Regular cardiac myocyte (primary cell): ENCODE results near the gene CEP57L1. TPM values are rescaled to one million over a fixed set of nuclear protein-coding genes. Genes with fewer than 3 reads are reported as not detected.

Experiments
- total RNA-seq: library from RNA; depleted of rRNA; stranded (reverse); fragments of >200 nt; gene quantifications from 2 replicates; pipeline ENCODE4 v1.2.3, GENCODE V29; 2014

The CEP57L1 gene
- total RNA-seq, result 24.0 and 29.1 TPM in 2 replicates

GRCh38 chr6:109095036-109095834 is at the start of gene CEP57L1:
CEP57L1 (plus strand) TSS chr6:109095507; CDS start chr6:109145222, 49,715 bp downstream.

DNA sequence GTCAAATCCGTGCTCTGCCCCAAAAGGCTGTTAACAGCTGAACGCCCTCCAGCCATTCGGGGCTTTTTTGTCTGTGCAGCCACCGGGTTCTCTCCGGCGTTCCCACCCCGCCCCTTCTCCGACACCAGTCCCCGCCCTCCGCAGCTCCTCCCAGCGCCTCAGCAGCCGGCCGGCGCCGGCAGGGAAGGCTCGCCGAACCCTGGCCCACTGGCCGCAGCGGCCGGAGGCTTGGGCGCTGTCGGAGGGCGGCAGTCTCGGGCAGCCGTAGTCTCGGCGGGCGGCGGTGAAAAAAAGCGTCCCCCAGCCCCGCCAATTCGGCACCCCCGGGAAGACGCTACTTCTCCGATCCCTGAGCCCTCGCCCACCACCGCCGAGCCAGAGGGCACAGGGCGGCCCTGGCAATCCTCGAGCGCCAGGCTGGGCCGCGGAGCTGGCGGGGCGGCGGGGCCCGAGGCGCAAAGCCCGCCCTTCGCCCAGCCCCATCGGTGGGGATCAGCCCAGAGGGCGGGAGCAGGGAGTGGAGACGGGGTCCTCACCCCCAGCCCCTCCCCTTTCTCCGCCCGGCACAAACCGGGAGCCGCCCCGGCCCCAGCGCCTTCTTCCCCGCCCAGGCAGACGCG is 781 bp upstream of the CEP57L1 start, which contains the start of gene SESN1:
Gene SESN1 (minus strand): TSS at position 431 of the 620 bp plus-strand sequence. CDS start 773 bp downstream, outside the sequence.

Other genes with a start within 250 kb of the CEP57L1 start
- 1.5 and 6.2 TPM in 2 replicates for gene ARMC2, start 247.1 kb upstream of the CEP57L1 start, total RNA-seq
- 19.2 and 38.6 TPM in 2 replicates for gene SESN1, start 661 bp upstream of the CEP57L1 start, total RNA-seq